GM12878 (cell line): Measurements from ENCODE around the gene SLC38A2. TPM values are rescaled to one million over a fixed set of nuclear protein-coding genes. Genes with fewer than 3 reads are reported as not detected.
A peak's percentile ranks its signal among the peaks of the same experiment; 100 is the strongest.

ENCODE experiments used
- ATAC-seq: fragments of 200-7000 bp; cut with Tn5 transposase; 3 replicates; pipeline ENCODE4 v1.9.1; 2020; ENCODE audit warnings: mild to moderate bottlenecking, moderate library complexity
- BruUV-seq: library from RNA; stranded (reverse); fragments of 400-500 nt; replicated peaks from 2 replicates; lab custom pipeline; 2021; lab: Mats Ljungman, UMichigan
- CTCF ChIA-PET: fragments of 300-600 bp; sonication (Branson Sonifier 250); formaldehyde crosslinking; extraction: SDS; loops from one replicate; lab custom pipeline; 2021; ENCODE audit warnings: inconsistent platforms; lab: Yijun Ruan, JAX
- POLR2A ChIA-PET: fragments of 350-600 bp; formaldehyde crosslinking; extraction: SDS; loops from one replicate; lab custom pipeline; 2021; ENCODE audit warnings: inconsistent platforms; lab: Charles Lee
- RAD21 ChIA-PET: fragments of 300-600 bp; sonication (Branson Sonifier 250); formaldehyde crosslinking; loops from one replicate; lab custom pipeline; 2023; ENCODE audit warnings: antibody characterized with exemption; ENCODE audit not compliant: unreplicated experiment; lab: Charles Lee
- SMC1A ChIA-PET: fragments of 300-600 bp; sonication (Branson Sonifier 250); formaldehyde crosslinking; loops from one replicate; lab custom pipeline; 2023; ENCODE audit not compliant: unreplicated experiment, uncharacterized antibody; lab: Charles Lee
- DNase-seq: peaks from one replicate; pipeline ENCODE4 v3.0.0-alpha.2; 2011; ENCODE audit warnings: low read depth, low spot score
- FAIRE-seq: peaks from 3 replicates; lab custom pipeline; 2011; peaks lifted over from hg19 to GRCh38; lab: Jason Lieb, UNC
- H2AFZ ChIP-seq: 2 replicates; pipeline ENCODE4 v1.6.0; 2011; ENCODE audit warnings: low read depth, low read length, control low read depth; ENCODE audit not compliant: control insufficient read depth
- H3K27ac ChIP-seq: 2 replicates; pipeline ENCODE4 v1.5.1; 2011; ENCODE audit warnings: control low read depth; ENCODE audit not compliant: control insufficient read depth, insufficient read depth
- H3K27me3 ChIP-seq, 2 experiments: replicated peaks in 1 of 2; 2 replicates each; pipeline versions ENCODE4 v1.6.0 to v1.6.1; 2011; ENCODE audit warnings: low read length in 1 of 2; ENCODE audit not compliant: control insufficient read depth in 2 of 2, insufficient read depth in 2 of 2
- H3K36me3 ChIP-seq, 2 experiments: 2 replicates each; pipeline ENCODE4 v1.5.1; 2011; ENCODE audit warnings: low read length in 1 of 2; ENCODE audit not compliant: control insufficient read depth in 2 of 2, insufficient read depth in 2 of 2
- H3K4me1 ChIP-seq: 2 replicates; pipeline ENCODE4 v1.6.1; 2011; ENCODE audit warnings: mild to moderate bottlenecking, low read length, moderate library complexity, mixed read lengths; ENCODE audit not compliant: control insufficient read depth, insufficient read depth
- H3K4me2 ChIP-seq: 2 replicates; pipeline ENCODE4 v1.6.0; 2011; ENCODE audit warnings: control low read depth; ENCODE audit not compliant: control insufficient read depth, insufficient read depth
- H3K4me3 ChIP-seq: fragments of 200-600 bp; sonication (generic); 2 replicates; pipeline ENCODE4 v1.5.1; 2016
- H3K79me2 ChIP-seq: 2 replicates; pipeline ENCODE4 v1.6.0; 2011; ENCODE audit warnings: low read length; ENCODE audit not compliant: control insufficient read depth, insufficient read depth
- H3K9ac ChIP-seq: 2 replicates; pipeline ENCODE4 v1.8.0; 2011; ENCODE audit warnings: low read length, control low read depth, mixed read lengths; ENCODE audit not compliant: control insufficient read depth, insufficient read depth
- H3K9me3 ChIP-seq: replicated peaks from 3 replicates; pipeline ENCODE4 v1.5.1; 2011; ENCODE audit warnings: mild to moderate bottlenecking, low read length; ENCODE audit not compliant: control insufficient read depth, insufficient read depth
- H4K20me1 ChIP-seq: 2 replicates; pipeline ENCODE4 v1.6.0; 2011; ENCODE audit not compliant: control insufficient read depth, insufficient read depth
- MLLT1 ChIP-seq: fragments of 450-650 bp; IDR thresholded peaks from 2 replicates; pipeline ENCODE4 v1.6.1; 2016; ENCODE audit warnings: mild to moderate bottlenecking
- NRF1 ChIP-seq: conservative IDR thresholded peaks from 2 replicates; pipeline ENCODE4 v1.6.1; 2011; ENCODE audit warnings: mild to moderate bottlenecking, low read depth, low read length, improper control_type of control experiment
- PAX5 ChIP-seq: IDR thresholded peaks from 2 replicates; pipeline ENCODE4 v1.6.1; 2011; ENCODE audit warnings: low read depth, low read length, borderline replicate concordance
- RB1 ChIP-seq: fragments of 450-650 bp; formaldehyde crosslinking; IDR thresholded peaks from 2 replicates; pipeline ENCODE4 v1.6.1; 2017; ENCODE audit warnings: mild to moderate bottlenecking, borderline replicate concordance
- RELB ChIP-seq: fragments of 450-650 bp; IDR thresholded peaks from 2 replicates; pipeline ENCODE4 v1.6.1; 2017; ENCODE audit warnings: low read depth, mild to moderate bottlenecking, moderate library complexity
- SP1 ChIP-seq: IDR thresholded peaks from one replicate; pipeline ENCODE4 v1.6.1; 2011; ENCODE audit warnings: low read depth, low read length
- SREBF1 ChIP-seq: IDR thresholded peaks from 2 replicates; pipeline ENCODE4 v1.6.1; 2012; ENCODE audit warnings: mild to moderate bottlenecking, low read length
- TCF12 ChIP-seq: IDR thresholded peaks from 2 replicates; pipeline ENCODE4 v1.6.1; 2011; ENCODE audit warnings: low read depth, mild to moderate bottlenecking, low read length
- ZBTB33 ChIP-seq: fragments of 450-650 bp; IDR thresholded peaks from 2 replicates; pipeline ENCODE4 v1.6.1; 2017; ENCODE audit warnings: mild to moderate bottlenecking
- ZBTB40 ChIP-seq: fragments of 450-650 bp; IDR thresholded peaks from 2 replicates; pipeline ENCODE4 v1.6.1; 2016; ENCODE audit warnings: mild to moderate bottlenecking, moderate library complexity, borderline replicate concordance
- WGBS: methylation state at CpG from one replicate; pipeline ENCODE4 v1.1.6; 2016; ENCODE audit warnings: low lambda C conversion rate; ENCODE audit not compliant: insufficient replicate concordance, insufficient coverage; ENCODE audit errors: missing lambda C conversion rate; 5-methylcytosine and 5-hydroxymethylcytosine counted together
- in situ Hi-C: fragments of 300-500 bp; cut with MboI; formaldehyde crosslinking; loops from 9 replicates; pipeline ENCODE4 v1.14.3; 2018; ENCODE audit warnings: mixed read lengths
- intact Hi-C: fragments of 100-400 bp; cut with micrococcal nuclease; formaldehyde crosslinking; loops from one replicate; pipeline ENCODE4 v1.14.2; 2022; ENCODE audit not compliant: unreplicated experiment
- polyA plus RNA-seq, 11 experiments: library from polyadenylated mRNA; depleted of rRNA in 4 of 11; unstranded in 6 of 11; stranded (reverse) in 5 of 11; fragments of >200 nt; fragmentation: Nextera tagmentation in 4 of 11; fragmentation: Illumina TruSeq in 1 of 11; extraction: Ambion mirVana in 4 of 11; extraction: Trizol in 1 of 11; gene quantifications; 1 replicate in 1 of 11; 2 replicates in 10 of 11; pipeline versions ENCODE4 v1.2.1 to v1.2.3, GENCODE V29; 2011 to 2016; ENCODE audit warnings: inconsistent platforms in 2 of 11, missing spikeins in 2 of 11, low read depth in 1 of 11
- total RNA-seq, 4 experiments: library from RNA; depleted of rRNA in 3 of 4; stranded (reverse); fragments of >200 nt in 3 of 4; fragmentation: Illumina TruSeq in 1 of 4; extraction: Trizol in 1 of 4; gene quantifications; 2 replicates each; pipeline versions ENCODE4 v1.2.1 to v1.2.3, GENCODE V29; 2013 to 2021

The SLC38A2 gene
- total and polyA plus RNA-seq, 10 of the 15 experiments (the other 5 are each of a cell fraction or from before 2014, with no cell fraction given): 36.2 to 118 (median 79.8) TPM

GRCh38 chr12:46386360-46386867 lies 13.8 kb upstream of the SLC38A2 start (continued):
- TF ChIP-seq ZBTB40 (peak; percentile 81; the same call in 1 of the 2 replicates), RB1 (peak; percentile 22; the same call in 1 of the 2 replicates), SP1 (no peak)

GRCh38 chr12:46385438-46385837 lies 12.9 kb upstream of the SLC38A2 start:
- peak overlapping the region; percentile 89 for H3K27ac ChIP-seq
- H3K4me3 ChIP-seq: peak overlapping the region; percentile 80
- no peaks in the 10 kb centered on the region for H3K27me3 ChIP-seq
- RAD21 ChIA-PET: interaction anchor here (0.6 to 3.9 kb wide), 16 partner anchors 13 to 1072 kb away, joined by 3 to 19 read pairs (median 4); no protein-coding TSS in a partner anchor
- H2AFZ ChIP-seq: no peak overlapping the region; the same call in 1 of the 2 replicates
- 0 out of 4 replicates have a peak, but pooled peaks cover 0 to 3% of the 10 kb centered on the region in 2 experiments for H3K36me3 ChIP-seq
- peak overlapping the region; percentile 88 for H3K9ac ChIP-seq
- in situ Hi-C loops: loop anchor here (10.0 kb wide), 1 partner anchor 401 kb away; no protein-coding TSS in a partner anchor
- POLR2A ChIA-PET: interaction anchor here (0.7 to 2.5 kb wide), 7 partner anchors 12 to 659 kb away, joined by 3 to 17 read pairs (median 4); no protein-coding TSS in a partner anchor
- no peaks in the 10 kb centered on the region for H3K9me3 ChIP-seq
- CTCF ChIA-PET: interaction anchor here (0.6 to 2.3 kb wide), 9 partner anchors 14 to 315 kb away, joined by 3 to 13 read pairs (median 4); no protein-coding TSS in a partner anchor
- DNase-seq: no peak
- no peak for ATAC-seq
- H4K20me1 ChIP-seq: no peaks in the 10 kb centered on the region
- peaks cover 39% of the 10 kb centered on the region for H3K4me1 ChIP-seq
- SMC1A ChIA-PET: interaction anchor here (0.7 to 4.0 kb wide), 13 partner anchors 14 to 276 kb away, joined by 3 to 30 read pairs (median 4); no protein-coding TSS in a partner anchor
- WGBS: 78% methylated on average over 5 of the region's 5 CpGs
- peaks cover 43% of the 10 kb centered on the region for H3K79me2 ChIP-seq
- H3K4me2 ChIP-seq: peak overlapping the region; percentile 99
- intact Hi-C loops: loop anchor here (5.0 kb wide), 3 partner anchors 118 to 393 kb away; partner anchors contain the start of genes SCAF11 and SLC38A1
- BruUV-seq: no TSS peak
- FAIRE-seq: no peak
- TF ChIP-seq MLLT1 (peak; percentile 18; the same call in 1 of the 2 replicates), RELB (no peak), PAX5 (0 out of 2 replicates have a peak, but pooled peaks have one; percentile 9), ZBTB33 (no peak), SREBF1 (no peak), TCF12 (no peak), NRF1 (no peak)
